HG02943 (cell line): ENCODE results near the gene PTPRG.

ENCODE experiments used
- ATAC-seq: cut with Tn5 transposase; IDR thresholded peaks from one replicate; pipeline ENCODE4 v1.9.1; 2021; ENCODE audit warnings: mild to moderate bottlenecking, low read depth, moderate library complexity; ENCODE audit not compliant: unreplicated experiment

The PTPRG gene

DNA sequence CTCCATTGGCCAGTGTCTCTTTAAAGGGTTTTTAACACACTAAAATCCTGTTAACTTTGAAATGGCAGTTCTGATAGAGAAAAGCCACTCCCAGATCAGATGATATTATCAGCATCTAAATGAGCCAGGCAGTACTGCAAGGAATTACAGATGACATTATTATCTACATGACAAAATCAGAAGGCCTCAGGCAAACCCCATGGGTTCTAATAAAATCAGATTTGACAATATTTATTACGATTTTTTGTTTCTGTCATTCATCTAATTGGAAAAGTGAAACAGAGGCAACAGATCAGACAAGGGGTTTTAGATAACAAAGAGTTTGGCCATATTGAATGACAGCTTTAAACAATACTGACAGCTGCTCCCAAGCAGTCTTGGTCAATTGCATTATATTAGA is 699.3 kb downstream of the PTPRG start:
- ATAC-seq: no peak

DNA sequence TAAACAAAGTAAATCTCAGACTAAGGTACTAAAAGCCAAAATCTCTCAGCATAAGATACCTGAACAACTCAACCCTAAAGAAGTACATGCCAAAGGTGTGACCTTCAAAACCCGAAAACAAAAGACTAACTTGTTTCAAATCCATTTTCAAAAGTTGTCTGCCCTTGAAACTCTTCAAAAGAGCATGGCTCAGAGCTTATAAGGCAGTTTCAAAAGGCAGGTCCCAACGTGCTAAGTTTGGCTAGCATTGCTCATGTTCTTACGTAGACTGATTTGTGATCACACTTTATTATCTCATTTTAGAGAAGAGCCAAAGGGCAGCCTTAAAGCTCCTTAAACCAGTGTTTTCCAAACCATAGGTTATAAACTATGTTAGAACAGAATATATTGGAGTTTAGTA is 699.8 kb downstream of the PTPRG start:
- no peak for ATAC-seq

DNA sequence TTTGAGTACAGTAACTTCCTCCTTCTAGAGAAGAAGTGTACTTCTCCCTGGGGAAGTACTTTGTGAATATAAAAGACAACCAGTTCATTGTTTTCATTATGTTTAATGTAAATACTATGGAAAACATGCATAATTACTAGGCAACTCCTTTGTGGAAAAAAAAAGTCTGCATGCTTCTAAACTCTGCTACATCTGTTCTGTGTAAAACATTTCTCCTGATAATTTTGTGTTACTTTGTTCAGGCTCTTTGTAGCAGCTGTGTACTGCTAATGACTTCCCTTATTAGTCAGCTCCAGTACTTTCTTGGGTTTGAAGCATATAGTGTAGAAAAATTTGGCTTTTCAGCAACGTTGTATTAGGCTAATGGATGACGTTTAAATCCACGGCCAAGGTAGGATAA is 700.4 kb downstream of the PTPRG start:
- no peak for ATAC-seq

DNA sequence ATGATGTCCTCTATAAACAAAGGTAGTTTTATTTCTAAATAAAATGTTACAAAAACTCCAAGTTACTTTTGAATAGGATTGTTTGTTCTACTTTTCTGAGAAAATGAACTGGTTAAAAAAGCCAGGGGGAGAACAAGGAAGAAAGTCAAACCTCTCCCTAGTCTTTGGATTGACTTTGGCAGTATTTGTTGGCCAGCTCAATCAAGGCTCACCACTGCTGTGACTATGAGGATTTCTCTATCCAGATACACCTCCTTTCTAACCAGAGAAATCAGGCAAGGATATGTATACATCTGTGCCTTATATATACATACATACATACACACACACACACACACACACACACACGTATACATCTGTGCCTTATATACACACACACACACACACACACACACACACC is 704.2 kb downstream of the PTPRG start:
- no peak for ATAC-seq

DNA sequence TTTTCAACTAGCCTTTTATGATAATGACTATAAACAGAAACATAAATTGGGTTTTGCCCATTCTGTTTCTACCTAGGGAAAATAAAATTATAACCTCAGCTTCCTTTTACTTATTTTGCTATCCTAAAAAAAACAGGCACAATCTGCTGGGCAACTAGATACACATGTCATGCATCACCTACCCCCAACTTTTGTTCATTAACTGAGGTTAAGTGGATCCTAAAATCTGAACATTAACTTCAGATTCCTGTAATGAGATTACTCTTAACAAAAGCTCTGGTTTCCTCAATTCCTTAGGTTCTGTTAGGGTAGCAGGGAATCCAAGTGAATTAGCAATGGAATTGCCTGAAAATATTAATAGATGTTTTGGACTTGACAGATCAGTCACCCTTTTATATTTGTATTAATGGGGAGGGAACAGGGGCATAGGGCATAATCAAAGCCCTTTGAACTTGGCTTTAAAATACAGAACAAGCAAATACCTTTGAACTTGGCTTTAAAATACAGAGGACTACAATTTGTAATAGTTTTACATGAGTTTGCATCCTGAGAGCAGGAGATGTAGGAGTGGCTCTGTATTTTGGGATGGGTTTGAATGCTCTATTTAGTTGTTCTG is 705.4 kb downstream of the PTPRG start:
- no peak for ATAC-seq

DNA sequence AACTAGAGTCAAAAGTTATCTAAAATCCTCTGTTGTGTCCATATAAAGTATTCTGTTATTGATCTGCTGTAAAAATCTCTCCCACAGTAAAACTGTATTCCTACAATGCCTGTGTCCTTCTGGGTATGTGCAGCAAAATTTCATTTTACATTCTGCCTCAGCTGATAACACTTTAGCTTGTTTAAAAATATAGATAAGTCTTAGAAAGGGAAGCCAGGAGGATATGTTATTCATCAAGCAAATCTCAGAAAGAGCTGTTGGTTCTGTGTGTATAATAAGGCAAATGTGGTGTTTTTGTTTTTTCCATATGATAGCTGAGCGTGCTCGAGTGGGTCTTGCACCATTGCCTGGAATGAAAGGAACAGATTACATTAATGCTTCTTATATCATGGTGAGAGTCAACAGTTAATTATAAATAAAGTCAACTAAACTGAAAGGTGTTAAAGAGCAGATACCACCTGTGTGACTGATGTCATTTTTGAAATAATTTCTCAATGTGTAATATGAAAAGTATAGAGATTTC is 715.3 kb downstream of the PTPRG start:
- ATAC-seq: no peak

DNA sequence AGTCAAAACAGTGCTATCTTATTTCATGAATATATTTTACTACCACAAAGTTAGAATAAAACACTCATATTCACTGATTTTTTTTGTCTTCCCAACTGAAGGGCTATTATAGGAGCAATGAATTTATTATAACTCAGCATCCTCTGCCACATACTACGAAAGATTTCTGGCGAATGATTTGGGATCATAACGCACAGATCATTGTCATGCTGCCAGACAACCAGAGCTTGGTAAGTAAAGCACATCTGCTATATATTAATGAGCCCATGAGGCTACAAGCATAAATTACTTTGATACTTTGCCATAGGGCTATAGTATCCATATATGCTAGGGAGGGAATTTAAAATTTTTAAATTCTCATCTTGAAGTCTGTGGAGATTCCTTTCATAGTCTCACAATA is 716.1 kb downstream of the PTPRG start:
- no peak for ATAC-seq

DNA sequence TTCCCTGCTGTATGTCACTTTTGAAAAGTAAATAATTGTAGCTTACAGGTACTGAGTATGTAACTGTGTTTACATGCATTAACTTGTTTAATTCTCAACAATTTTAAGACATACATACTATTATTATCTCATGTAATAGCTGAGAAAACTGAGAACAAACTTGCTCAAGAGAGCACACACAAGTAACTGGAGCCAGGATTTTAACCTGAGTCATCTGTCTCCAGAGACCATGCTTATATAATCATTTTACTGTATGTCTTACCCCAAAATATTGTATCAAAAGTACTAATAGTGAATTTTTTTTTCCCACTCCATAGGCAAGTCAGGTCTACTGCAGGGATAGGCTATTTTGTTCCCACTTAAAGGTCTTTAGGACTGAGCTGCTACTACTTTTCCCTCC is 716.6 kb downstream of the PTPRG start:
- ATAC-seq: no peak

DNA sequence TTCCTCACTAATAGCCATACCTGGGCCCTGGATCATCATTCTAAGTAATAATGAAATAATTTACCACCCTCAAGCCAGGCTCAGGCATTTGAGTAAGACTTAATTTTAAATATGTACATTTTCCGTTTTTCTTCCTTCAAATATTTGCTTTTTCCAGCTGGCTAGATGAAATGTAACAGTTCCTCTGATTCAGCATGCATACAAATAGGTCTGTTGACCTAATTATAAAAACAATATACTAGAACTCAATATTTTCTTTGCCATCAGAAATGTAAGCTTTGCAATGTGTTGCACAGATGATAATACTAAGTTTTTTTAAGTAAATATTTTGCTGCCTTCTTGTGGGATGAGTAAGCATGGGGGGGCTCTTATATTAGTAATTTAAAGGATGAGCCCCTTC is 720.4 kb downstream of the PTPRG start:
- ATAC-seq: no peak

DNA sequence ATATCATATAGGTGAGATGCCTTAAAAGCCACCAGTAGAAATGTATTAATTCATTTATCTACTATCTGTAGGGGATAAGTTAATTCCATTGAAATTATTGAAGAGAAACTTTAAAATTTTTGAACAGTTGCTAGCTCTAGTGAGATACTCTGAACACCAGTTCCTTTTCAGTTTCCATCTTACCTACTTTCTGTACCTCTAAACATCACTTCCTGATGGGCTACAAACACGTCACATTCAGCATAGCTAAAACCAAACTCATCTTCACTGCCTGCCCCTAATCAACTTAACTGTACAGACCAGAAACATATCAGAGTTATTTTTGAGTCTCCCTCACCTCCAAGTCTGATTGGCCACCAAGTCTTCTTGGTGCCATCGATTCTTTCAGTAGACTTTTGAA is 723.1 kb downstream of the PTPRG start:
- no peak for ATAC-seq

DNA sequence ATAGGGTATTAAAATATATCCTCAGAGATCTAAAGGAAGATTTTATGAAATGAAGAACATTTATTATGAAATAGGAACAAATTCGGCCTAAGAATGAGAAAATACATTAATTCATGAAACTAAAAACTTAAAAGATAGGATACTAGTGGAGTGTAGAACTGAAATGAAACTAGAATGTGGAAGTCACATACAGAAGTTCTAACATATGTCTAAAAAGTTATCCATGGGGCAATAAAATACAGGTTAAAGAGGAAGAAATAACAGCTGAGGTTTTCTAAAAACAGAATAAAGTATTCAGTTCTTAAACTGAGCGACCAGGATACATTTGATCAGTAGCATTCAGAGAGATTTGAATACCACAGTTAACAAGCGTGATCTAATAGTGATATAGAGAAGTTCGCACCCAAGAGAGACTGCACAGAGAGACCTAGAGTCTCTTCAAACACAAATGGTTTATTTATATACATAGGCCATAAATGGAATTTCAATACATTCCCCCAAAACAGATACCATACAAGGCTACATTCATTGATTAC is 726.1 kb downstream of the PTPRG start:
- no peak for ATAC-seq

DNA sequence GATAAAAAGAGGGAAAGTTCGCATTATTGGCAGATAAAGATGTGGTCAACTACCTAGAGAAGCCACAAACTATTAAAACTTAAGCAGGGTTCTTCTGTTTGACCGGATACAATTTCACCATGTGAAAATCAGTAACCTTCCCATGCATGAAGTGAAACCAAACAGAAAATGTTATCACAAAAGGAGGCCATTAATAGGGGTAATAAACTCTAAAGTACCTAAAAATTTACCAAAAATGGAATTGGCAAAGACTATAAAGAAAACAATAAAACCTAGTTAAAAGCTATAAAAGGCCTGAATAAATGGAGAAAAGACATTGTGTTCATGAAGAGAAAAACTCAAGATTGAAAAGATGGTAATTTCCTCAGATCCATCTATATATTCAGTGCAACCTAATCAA is 728.6 kb downstream of the PTPRG start:
- ATAC-seq: no peak

DNA sequence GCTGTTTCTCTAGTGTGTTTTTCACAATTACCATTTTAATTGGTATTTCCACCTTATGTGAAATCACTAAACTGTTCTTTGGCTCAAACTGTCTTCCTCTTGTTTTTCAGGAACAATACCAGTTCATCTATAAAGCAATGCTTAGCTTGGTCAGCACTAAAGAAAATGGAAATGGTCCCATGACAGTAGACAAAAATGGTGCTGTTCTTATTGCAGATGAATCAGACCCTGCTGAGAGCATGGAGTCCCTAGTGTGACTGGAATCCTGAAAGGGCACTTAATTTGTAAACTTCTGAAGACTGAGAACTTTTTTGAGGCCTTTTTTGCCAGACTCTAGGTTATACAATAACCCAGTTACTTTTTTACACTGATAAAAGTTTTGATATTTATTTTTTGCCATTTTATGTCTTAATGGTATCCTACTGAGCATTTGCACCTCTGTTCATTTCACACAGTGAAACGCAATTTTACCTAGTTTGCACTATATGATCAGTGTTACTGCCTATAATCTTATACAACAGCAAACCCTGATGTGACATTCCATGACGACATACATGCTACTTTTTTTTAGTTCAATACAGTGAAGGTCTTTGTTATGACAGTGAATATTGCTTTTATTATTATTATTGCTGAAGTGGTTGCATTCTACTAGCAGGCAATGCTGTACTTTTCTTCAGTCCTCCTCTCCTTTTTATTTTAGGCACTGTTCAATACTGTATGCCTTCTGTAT is 731.8 kb downstream of the PTPRG start:
- no peak for ATAC-seq

DNA sequence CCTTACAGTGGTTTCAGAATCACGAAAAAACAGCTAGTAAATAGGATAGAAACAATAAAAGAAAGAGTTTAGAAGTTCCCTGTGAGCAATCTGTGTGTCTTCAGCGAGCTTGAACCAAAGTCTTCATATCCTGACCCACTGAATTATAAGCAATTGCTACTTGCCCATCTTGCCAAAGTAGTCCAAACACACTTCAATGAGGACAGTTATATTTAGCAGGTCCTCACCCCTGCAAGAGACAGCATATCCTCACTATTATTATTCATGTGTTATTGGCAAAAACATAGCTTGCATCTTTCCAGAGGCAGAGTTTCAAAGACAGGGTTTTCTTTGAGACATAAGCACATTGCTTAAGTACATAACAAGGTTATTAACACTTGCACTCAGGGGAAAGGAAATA is 734.2 kb downstream of the PTPRG start:
- ATAC-seq: no peak

DNA sequence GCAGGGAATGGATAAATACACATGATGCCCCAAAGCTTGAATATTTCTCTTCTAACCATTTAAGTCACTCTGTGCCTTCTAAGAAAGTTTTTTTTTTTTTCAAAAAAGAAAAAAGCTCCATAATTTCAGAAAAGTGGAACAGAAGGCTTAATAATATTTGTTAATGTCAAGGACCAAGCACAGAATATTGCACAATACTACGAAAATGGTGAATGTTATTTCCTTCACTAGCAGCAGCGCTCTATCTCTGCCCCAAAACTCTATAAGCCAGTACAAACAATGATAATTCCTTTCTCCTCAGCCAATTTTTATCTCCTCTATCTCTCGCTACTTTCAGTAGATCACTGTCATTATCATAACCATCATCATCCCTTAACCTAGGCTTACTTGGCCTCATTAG is 739.2 kb downstream of the PTPRG start:
- no peak for ATAC-seq

DNA sequence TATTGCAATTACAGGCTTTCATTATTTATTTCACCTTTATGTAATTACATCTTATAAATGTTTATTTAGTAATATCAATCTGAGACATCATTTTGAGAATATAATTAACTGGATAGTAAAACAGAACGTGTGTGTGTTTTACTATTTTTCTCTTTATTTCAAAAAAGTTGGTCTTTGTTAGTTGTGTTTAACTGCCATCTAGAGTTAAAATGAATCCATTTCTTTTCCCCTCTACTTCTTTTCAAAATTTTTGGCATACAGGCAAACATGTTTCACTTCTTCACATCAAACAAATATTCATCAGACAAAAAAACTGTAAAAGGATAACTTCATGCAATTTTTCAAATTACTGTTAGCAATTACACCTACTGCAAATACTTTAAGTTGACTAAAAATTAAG is 750.8 kb downstream of the PTPRG start:
- no peak for ATAC-seq

DNA sequence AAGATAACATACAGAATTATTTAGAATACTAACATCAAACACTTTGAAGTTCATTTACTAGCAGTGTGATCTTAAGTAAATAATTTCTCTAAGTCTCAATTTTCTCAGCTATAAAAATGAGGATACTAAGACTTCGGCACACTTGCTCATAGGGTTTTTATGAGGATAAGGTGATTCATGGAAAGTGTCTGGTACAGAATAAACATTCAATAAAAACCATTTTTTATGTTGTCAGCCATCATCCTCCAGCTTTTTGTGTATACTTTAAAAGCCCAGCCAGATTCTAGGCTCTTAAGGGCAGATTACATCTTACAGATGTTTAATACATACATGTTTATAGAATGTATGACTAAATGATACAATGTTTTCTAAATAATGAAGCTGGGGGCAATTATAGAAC is 755.2 kb downstream of the PTPRG start:
- no peak for ATAC-seq

DNA sequence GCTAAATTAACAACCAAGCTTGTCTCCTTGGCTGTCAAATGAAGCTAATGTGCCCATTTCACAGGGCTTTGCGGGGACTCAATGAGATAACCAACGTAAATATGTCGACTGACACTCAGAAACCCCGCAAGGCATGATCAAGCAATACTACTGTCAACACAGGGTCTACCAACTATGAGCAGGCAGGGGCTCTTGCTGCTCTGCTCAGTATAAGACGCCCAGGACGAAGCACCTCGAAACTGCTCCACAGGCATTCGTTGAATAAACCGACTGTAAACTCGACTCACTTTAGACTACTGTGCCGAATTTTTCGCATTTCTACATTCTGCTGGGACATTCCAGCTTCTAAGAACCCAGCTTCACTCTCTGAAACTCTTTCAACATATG is 757.0 kb downstream of the PTPRG start:
- peak; percentile 15 for ATAC-seq

DNA sequence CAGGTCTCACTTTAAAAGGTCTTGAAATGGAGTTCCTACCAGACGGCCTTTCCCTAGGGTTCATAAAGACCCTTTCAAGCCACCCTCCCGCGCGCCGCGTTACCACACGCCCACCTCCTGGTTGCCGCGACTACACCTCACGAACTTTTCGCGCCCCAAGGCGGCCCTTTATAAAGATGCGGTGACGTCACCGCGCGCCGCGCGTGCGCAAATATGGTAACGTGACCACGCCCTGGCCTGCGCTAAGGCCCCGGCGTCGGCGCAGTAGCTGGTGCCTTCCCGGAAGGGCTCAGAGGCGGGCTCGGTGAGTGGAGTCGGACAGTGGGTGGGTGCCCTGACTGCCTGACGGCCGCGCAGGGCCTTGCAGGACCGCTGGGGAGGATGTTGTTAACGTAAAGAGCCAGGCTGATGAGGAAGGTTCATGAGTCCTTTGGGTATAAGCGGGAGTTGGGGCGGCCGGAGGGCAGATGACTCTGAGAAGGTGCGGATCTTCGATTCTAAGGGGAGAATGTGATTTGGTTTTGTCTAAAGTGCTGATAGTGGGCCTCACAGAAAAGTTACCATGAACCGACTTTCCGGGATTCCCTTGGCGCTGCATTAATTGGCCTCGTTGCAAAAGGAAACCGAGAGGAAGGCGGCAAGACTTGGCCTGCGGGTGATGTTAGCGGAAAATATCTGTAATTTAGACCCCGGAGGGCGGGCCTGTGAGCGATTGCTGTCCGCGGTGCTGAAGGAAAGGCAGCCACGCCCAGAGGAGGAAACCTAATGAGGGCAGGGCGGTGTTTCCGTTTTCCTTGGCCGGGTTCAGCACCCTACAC is 757.6 kb downstream of the PTPRG start:
- peak; percentile 97 for ATAC-seq

DNA sequence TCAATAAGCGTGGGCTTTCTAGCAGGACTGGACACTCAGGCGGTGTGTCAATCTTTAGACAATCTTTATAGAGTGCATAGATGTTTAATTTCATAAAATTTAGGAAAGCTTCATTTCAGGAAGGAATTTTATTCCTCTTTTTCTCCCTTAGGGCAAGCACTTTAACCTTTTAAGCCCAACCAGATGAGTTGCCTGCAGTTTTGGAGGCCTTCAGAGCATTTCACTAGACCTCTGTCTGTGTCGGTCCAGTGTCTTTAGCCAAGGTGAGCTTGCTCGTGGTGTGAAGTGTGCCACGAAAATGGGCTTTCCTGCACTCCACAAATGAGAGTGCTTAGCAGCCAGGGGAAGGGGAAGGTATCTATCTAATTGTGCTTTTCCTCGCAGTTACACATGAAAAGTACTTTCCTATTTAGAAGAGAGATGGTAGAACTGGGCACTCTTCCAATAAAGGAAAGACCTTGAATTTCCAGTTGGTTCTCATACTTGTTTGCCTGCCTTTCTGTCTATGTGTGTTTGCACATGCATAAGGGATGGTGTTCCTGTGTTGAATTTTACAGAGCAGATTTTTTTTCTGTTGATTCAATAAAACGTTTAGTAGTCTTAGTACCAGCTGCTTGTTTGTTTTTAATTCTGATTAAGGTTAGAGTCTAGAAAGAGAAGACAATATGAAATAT is 758.3 kb downstream of the PTPRG start:
- ATAC-seq: no peak

DNA sequence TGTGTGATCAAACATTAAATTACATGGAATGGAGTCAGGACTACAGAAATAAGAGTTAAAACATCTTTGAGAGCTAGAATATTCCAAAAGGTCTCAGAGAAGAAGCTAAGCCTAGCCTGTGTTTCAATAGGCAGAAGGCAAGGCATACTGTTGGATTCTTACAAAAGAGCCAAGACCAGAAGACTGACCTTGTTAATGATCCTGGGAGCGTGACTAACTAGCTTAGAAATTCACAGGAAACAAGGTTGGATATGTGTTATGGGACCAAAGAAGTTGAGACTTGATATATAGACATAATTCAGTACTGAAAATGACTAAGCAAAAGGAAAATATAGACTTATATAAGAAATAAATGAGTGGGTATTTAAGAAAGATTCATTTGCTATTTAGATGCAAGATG is 761.9 kb downstream of the PTPRG start:
- ATAC-seq: no peak
